Astrocyte (in vitro differentiated cells and primary cell): ENCODE results near the gene UROC1.

Experiments used
- CTCF ChIP-seq: IDR thresholded peaks from 2 replicates; pipeline ENCODE4 v1.5.1; 2011; ENCODE audit warnings: low read depth, mild to moderate bottlenecking, inconsistent platforms, low read length, moderate library complexity; ENCODE audit not compliant: insufficient read depth
- EZH2 ChIP-seq: IDR thresholded peaks from 2 replicates; pipeline ENCODE4 v1.6.1; 2012; ENCODE audit warnings: mild to moderate bottlenecking, low read length, inconsistent platforms; ENCODE audit not compliant: insufficient read depth

- TF ChIP-seq CTCF (no peak), EZH2 (no peak)
Measured at GRCh38 chr3:126521122-126521891, 3.7 kb upstream of the UROC1 start.
